ENCODE measurements around the gene CFAP90.

- TF ChIP-seq CTCF (IDR thresholded peaks at IDR 0.05) = no peak
- no peak for TF ChIP-seq EP300 (IDR thresholded peaks at IDR 0.05)
Measured at GRCh38 chr5:7802855-7803254, 48.1 kb downstream of the CFAP90 start.
